ENCODE results near the gene FRMD1.

FRMD1 gene

DNA sequence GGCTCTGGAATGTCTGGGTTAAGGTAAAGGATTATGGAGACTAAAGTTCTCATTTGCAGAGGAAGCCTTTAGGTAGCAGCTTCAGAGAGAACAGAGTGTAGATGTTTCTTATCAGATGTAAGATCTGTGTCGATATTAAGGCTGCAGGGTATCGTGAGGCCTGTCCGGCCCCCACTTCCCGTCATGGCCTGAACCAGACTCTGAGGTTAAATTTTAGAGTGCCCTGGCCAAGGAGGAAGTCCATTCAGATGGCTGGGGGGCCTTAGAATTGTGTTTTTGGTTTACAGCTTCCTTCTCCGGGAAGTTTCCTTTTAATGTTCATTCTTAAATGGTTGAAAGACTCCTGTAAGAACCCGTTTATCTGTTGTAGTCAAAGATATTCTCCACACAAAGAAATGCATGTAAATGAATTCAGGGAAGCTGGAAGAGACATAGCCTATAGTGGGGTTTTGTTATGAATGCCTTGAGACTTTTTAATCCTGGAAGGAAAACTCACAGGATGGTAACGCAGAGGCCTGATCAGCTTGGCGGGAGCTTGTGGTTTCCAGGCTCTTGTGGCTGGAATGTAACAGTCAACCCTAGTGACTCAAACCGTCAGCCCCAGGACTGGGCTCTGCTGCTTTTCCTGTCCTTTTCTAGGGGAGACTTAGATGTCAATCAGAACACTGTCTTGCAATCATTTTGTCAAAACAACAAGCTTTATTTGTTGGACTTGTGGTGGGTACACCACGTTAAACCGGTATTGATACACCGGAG is 46.8 kb downstream of the FRMD1 start:
- TF ChIP-seq POLR2AphosphoS5 (IDR thresholded peaks at IDR 0.05; ENCODE audit: low read depth, low read length) (no peak), SIN3A (IDR thresholded peaks at IDR 0.05; ENCODE audit: borderline replicate concordance, insufficient read depth, low read length) (no peak), FOXP2 (optimal IDR thresholded peaks at IDR 0.05; ENCODE audit: borderline replicate concordance, extremely low read depth, extremely low read length, insufficient read depth) (no peak)
- TF ChIP-seq, protein P1, sequence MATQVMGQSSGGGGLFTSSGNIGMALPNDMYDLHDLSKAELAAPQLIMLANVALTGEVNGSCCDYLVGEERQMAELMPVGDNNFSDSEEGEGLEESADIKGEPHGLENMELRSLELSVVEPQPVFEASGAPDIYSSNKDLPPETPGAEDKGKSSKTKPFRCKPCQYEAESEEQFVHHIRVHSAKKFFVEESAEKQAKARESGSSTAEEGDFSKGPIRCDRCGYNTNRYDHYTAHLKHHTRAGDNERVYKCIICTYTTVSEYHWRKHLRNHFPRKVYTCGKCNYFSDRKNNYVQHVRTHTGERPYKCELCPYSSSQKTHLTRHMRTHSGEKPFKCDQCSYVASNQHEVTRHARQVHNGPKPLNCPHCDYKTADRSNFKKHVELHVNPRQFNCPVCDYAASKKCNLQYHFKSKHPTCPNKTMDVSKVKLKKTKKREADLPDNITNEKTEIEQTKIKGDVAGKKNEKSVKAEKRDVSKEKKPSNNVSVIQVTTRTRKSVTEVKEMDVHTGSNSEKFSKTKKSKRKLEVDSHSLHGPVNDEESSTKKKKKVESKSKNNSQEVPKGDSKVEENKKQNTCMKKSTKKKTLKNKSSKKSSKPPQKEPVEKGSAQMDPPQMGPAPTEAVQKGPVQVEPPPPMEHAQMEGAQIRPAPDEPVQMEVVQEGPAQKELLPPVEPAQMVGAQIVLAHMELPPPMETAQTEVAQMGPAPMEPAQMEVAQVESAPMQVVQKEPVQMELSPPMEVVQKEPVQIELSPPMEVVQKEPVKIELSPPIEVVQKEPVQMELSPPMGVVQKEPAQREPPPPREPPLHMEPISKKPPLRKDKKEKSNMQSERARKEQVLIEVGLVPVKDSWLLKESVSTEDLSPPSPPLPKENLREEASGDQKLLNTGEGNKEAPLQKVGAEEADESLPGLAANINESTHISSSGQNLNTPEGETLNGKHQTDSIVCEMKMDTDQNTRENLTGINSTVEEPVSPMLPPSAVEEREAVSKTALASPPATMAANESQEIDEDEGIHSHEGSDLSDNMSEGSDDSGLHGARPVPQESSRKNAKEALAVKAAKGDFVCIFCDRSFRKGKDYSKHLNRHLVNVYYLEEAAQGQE (IDR thresholded peaks at IDR 0.05; ENCODE audit: insufficient read depth in 1 of 2, low read depth in 2 of 2, low read length in 2 of 2), result no peak

DNA sequence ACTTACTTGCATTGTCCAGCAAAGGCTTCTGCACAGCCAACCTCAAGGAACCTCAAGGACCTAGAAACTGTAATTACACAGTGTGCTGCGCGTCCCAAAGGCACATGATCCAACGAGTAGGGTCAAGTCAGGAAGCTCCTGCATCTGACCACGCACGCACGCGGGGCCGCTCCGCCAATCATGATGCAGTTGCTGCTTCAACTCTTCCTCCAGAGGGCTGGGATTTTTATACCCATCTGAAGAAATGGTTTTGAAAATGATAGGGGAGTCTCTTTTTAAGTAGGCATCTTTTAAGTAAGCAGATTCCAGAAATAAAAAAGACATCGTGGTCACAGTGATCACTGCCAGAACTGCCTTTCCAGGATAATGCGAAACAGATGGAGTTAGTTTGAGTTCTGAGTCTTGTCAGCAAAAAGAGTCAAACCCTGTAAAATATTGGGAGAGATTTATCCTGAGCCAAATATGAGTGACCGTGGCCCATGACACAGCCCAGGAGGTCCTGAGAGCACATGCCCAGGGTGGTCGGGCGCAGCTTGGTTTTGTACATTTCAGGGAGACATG is 47.5 kb downstream of the FRMD1 start:
- TF ChIP-seq POLR2AphosphoS5 (IDR thresholded peaks at IDR 0.05; ENCODE audit: low read depth, low read length) (no peak), FOXP2 (optimal IDR thresholded peaks at IDR 0.05; ENCODE audit: borderline replicate concordance, extremely low read depth, extremely low read length, insufficient read depth) (no peak)

DNA sequence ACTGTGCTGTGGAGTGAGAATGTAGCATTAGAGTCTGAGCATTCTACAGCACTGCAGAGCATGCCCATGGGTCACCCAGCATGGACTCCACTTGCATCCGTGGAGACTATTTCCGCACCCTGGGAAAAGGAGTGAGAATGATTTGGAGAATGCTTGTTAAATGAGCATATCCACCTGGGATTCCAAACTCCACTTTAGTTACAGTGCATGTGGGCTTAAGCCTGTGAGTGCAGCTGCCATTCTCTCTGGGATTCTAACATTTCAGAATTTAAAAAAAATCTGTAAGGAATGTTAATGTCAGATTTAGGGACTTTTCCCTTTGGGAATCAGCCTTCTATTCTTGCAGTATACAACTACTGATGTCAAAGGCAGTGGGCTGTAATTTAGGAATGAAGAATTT is 48.1 kb downstream of the FRMD1 start:
- no peak for TF ChIP-seq FOXP2 (optimal IDR thresholded peaks at IDR 0.05; ENCODE audit: borderline replicate concordance, extremely low read depth, extremely low read length, insufficient read depth)
- TF ChIP-seq POLR2AphosphoS5 (IDR thresholded peaks at IDR 0.05; ENCODE audit: low read depth, low read length), result no peak
- no peak for TF ChIP-seq SIN3A (IDR thresholded peaks at IDR 0.05; ENCODE audit: borderline replicate concordance, insufficient read depth, low read length)
- no peak for TF ChIP-seq TAF1 (IDR thresholded peaks at IDR 0.05; ENCODE audit: borderline replicate concordance, insufficient read depth, low read length)
- TF ChIP-seq, protein P1 (IDR thresholded peaks at IDR 0.05; ENCODE audit: insufficient read depth in 1 of 2, low read depth in 2 of 2, low read length in 2 of 2), result no peak

DNA sequence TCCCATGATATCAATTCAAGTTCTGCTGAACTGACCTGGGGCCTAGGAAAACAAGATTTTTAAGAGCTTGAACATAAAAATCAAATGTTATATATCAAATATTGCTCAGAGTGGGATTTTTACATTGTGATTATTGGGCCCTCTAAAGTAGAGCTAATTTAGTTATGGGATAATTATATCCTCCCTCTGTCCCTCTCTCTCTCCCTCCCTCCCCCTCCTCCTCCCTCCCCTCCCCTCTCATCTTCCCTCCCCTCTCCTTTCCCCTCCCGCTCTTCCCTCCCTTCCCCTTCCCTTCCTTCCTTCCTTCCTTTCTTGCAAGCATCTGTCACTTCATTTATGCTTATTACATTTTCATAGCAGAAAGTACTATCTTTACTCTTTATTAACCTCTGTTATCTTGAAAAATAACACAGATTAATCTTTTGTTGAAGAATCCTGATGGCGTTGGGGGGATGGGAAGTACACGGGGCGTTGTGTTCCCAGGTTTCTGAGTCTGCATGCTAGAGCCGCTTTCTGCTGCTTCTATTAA is 48.7 kb downstream of the FRMD1 start:
- TF ChIP-seq TAF1 (IDR thresholded peaks at IDR 0.05; ENCODE audit: borderline replicate concordance, insufficient read depth, low read length) (no peak), FOXP2 (optimal IDR thresholded peaks at IDR 0.05; ENCODE audit: borderline replicate concordance, extremely low read depth, extremely low read length, insufficient read depth) (no peak), SIN3A (IDR thresholded peaks at IDR 0.05; ENCODE audit: borderline replicate concordance, insufficient read depth, low read length) (no peak), POLR2AphosphoS5 (IDR thresholded peaks at IDR 0.05; ENCODE audit: low read depth, low read length) (no peak)
- TF ChIP-seq, protein P1 (IDR thresholded peaks at IDR 0.05; ENCODE audit: insufficient read depth in 1 of 2, low read depth in 2 of 2, low read length in 2 of 2), result no peak

DNA sequence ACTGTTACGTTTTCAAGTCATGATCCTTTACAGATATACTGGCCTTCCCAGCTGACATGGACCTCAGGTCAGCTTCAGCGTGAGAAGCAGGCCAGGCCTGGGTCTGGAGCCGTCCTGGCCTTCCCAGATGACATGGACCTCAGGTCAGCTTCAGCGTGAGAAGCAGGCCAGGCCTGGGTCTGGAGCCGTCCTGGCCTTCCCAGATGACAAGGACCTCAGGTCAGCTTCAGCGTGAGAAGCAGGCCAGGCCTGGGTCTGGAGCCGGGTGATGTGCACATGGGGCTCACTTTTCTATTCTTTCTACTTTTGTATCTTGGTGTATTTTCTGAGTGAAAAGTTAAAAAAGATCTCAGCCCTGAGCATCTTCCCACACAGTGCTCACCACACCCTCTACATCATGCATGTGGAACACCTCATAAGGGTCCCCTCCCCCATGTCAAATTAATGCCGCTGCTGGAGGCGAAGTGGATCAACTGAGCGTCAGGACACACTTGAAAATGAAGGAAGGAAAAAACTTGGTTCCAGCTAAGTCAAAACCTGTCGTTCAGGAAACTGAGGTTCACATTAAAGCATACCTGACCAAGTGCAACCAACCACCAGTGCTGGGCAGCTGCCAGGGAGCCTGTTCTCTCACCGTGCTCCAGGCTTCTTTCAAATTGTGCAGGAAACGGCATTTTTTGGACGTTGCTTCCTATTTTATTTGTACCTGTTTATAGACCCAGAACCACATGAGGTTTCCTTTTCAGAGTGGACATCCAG is 49.4 kb downstream of the FRMD1 start:
- no peak for TF ChIP-seq FOXP2 (optimal IDR thresholded peaks at IDR 0.05; ENCODE audit: borderline replicate concordance, extremely low read depth, extremely low read length, insufficient read depth)
- TF ChIP-seq POLR2AphosphoS5 (IDR thresholded peaks at IDR 0.05; ENCODE audit: low read depth, low read length), result no peak
- TF ChIP-seq SIN3A (IDR thresholded peaks at IDR 0.05; ENCODE audit: borderline replicate concordance, insufficient read depth, low read length), result no peak
- TF ChIP-seq, protein P1 (IDR thresholded peaks at IDR 0.05; ENCODE audit: insufficient read depth in 1 of 2, low read depth in 2 of 2, low read length in 2 of 2), result no peak
- TF ChIP-seq TAF1 (IDR thresholded peaks at IDR 0.05; ENCODE audit: borderline replicate concordance, insufficient read depth, low read length), result no peak

Data from PFSK-1 (cell line).